Hematopoietic multipotent progenitor cell treated with erythropoietin and hydrocortisone succinate and interleukin-3 and kit ligand, for 6 days (in vitro differentiated cells): ENCODE measurements around the gene IL20.

Experiments
- DNase-seq: peaks from one replicate; pipeline ENCODE4 v3.0.0-alpha.2; 2015

Gene IL20

DNA sequence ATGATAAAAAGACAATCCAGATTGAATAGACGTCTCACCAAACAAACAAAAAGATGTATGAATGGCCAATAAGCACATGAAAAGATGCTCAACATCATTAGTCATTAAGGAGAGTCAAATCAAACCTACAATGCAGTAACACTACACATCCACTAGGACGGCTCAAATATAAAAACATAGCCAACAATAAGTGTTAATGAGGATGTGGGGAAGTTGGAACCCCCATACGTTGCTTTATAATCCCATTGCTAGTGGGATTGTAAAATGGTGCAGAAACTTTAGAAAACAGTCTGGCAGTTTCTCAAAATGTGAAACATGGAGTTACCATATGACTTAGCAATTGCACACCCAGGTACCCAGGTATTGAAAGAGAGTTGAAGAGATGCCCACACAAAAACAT is 17.1 kb downstream of the IL20 start:
- DNase-seq: peak; percentile 9

DNA sequence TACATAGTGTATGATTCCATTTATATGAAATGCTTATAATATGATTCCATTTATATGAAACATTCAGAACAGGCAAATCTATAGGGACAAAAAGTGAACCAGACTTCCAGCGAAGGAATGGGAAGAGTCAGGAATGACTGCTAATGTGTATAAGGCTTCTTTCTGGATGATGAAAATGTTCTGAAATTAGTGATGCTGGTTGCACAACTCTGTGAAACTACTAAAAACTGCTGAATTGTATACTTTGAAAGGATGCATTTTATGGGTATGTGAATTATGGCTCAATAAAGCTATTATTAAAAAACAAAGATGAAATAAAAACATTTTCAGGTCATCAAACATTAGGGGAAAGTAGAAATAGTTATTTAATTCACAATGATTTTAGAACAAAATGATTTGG is 17.7 kb downstream of the IL20 start:
- DNase-seq: no peak

GRCh38 chr1:206883876-206884275 is 18.5 kb downstream of the IL20 start:
- no peak for DNase-seq

DNA sequence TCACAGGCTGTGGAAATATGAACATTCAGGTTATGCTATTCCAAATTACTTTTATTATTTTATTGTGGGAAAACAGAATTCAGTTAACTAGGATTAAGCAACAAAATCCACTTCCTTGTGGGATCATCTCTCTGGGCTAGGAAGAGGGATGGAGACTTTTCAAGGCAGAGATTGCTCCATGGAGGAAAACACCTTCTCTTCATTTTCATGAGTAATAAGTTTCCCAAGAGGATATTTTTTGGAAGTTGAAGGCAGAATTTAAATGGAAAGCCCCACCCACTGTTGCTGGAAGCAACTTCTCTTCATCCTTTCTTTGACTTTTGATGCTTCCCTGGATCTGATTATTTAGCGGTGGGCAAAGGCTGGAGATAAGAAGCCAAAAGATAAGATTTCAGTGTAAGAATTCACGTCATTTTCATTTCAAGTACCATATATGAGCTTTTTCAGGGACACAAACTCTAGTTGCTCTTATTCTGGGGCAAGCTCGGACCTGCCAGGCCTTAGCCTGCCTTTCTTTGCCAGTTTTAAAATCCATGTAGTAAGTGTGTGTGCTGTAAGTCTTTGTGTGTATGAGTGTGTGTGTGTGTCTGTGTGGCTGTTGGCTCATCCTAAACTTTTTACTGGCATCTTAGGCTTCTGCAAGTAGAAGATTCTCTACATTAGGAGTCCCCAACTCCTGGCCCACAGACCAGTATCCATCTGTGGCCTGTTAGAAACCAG is 20.1 kb downstream of the IL20 start:
- no peak for DNase-seq

DNA sequence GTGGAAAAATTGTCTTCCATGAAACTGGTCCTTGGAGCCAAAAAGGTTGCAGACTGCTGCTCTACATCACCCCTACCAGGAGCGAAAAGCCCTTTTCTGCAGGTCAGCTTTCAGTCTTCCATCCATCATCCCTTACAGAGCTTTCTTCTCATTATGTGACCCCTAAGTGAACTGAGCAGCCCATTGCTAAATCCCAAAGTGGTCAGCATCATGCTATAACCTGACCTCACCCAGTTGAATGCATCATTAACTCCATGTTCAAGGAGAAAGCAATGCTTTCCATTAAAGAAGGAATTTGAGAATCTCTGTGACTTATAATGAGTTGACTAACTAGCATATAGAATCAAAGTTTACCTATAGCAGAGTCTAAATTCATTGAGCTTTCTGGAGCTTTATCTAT is 21.4 kb downstream of the IL20 start:
- DNase-seq: no peak

GRCh38 chr1:206887701-206888100 is 22.3 kb downstream of the IL20 start:
- DNase-seq: no peak

- DNase-seq: no peak
Measured at GRCh38 chr1:206890125-206891060, 25.0 kb downstream of the IL20 start.

DNA sequence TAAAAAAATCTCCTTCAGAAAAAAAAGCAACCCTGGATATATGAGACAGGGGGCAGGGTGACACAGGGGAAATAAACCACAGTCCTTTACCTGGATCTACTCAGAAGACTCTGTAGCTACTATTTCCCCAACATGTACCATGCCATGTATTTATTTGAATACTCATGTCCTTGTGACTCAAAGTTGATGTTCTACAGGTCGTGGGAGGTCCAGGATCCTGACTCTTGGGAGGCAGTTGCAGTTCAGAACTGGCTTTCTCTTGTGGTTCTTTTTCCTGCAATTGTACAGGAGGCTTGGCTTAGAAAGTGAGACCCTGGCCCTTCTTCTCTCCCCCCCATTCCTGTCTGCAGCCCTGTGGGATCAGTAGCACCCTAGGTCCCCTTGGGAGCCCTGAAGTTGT is 26.0 kb downstream of the IL20 start:
- no peak for DNase-seq

GRCh38 chr1:206892351-206892984 is 27.0 kb downstream of the IL20 start:
- DNase-seq: no peak

- no peak for DNase-seq
Measured at GRCh38 chr1:206893380-206893779, 28.0 kb downstream of the IL20 start.

DNA sequence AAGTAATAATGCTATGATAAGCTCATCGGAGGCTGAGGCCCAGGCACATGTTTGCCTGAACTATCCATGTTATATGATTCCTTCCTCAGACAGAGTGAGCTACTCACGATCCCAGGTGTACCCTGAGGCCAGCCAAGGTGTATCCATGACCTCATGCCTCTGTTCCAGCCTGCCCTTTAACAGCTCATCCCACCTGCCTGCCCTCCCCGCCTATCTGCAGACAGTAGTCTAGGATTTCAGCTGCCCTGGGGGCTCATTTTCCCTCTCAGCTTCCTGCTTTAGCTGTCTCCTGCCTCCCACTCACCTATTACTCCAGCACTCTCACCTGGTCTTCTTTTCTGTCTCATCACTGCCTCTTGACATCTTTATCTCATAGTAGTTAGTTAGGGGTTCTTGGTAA is 29.9 kb downstream of the IL20 start:
- DNase-seq: no peak

GRCh38 chr1:206895837-206896242 is 30.4 kb downstream of the IL20 start:
- DNase-seq: no peak

GRCh38 chr1:206896261-206896660 is 30.8 kb downstream of the IL20 start:
- DNase-seq: no peak

DNA sequence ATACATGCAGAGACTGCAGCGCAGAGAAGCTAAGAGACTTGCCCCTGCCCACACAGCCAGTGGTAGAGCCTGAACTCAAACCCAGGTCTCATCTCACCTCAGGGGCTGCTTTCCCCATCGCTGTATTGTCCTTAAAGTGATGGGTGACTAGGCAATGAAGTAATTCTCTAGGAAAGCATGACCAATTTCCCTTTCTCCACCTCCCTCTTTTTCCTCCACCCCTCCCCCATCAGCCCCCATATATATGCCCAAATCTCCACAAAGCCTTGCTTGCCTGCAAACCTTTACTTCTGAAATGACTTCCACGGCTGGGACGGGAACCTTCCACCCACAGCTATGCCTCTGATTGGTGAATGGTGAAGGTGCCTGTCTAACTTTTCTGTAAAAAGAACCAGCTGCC is 31.8 kb downstream of the IL20 start, which contains the start of gene IL24:
Gene IL24 (plus strand): TSS at position 269 of the 400 bp plus-strand sequence. CDS start 390 bp downstream, outside the sequence.
- DNase-seq: no peak

GRCh38 chr1:206898089-206898914 is 32.9 kb downstream of the IL20 start:
- DNase-seq: no peak

- no peak for DNase-seq
Measured at GRCh38 chr1:206898915-206899431, 33.5 kb downstream of the IL20 start.

GRCh38 chr1:206899717-206900116 is 34.3 kb downstream of the IL20 start:
- DNase-seq: no peak

- no peak for DNase-seq
Measured at GRCh38 chr1:206900149-206900548, 34.7 kb downstream of the IL20 start.

DNA sequence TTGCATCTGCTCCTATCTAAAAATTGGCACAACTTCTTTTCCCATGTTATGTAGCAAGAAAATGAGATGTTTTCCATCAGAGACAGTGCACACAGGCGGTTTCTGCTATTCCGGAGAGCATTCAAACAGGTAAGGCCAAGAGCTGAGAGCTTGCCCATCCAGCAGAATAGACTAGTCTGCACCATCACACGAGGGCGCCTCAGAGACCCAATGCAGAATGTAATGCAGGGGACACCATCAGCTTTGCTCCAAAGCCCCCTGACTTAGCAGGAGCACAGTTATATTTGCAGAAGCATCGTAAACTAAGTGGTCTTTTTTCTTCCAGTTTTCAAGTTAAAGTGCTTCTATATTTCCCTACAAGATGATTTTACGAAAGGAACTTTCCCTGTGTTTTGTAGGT is 36.5 kb downstream of the IL20 start:
- no peak for DNase-seq

DNA sequence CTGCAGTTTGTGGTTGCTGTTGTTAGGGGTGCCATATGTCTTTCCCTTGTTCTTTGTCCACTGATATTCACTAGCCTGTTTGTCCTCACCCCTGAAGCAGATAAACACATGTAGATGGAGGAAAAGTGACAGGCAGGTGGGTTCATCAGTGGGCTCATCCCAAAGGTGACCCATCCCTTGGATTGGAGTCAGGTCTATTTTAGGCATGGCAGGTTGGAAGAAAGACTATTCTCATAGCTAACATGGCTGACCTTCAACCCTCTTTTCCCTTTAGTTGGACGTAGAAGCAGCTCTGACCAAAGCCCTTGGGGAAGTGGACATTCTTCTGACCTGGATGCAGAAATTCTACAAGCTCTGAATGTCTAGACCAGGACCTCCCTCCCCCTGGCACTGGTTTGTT is 37.3 kb downstream of the IL20 start:
- DNase-seq: no peak

GRCh38 chr1:206903687-206904086 is 38.3 kb downstream of the IL20 start:
- DNase-seq: no peak

- no peak for DNase-seq
Measured at GRCh38 chr1:206904423-206905142, 39.2 kb downstream of the IL20 start.
